HG03280 (cell line): ENCODE results near the gene TTC22.
A peak's percentile ranks its signal among the peaks of the same experiment; 100 is the strongest.

Source experiments
- ATAC-seq: cut with Tn5 transposase; IDR thresholded peaks from one replicate; pipeline ENCODE4 v1.9.1; 2021; ENCODE audit warnings: mild to moderate bottlenecking, moderate library complexity; ENCODE audit not compliant: unreplicated experiment

The TTC22 gene

DNA sequence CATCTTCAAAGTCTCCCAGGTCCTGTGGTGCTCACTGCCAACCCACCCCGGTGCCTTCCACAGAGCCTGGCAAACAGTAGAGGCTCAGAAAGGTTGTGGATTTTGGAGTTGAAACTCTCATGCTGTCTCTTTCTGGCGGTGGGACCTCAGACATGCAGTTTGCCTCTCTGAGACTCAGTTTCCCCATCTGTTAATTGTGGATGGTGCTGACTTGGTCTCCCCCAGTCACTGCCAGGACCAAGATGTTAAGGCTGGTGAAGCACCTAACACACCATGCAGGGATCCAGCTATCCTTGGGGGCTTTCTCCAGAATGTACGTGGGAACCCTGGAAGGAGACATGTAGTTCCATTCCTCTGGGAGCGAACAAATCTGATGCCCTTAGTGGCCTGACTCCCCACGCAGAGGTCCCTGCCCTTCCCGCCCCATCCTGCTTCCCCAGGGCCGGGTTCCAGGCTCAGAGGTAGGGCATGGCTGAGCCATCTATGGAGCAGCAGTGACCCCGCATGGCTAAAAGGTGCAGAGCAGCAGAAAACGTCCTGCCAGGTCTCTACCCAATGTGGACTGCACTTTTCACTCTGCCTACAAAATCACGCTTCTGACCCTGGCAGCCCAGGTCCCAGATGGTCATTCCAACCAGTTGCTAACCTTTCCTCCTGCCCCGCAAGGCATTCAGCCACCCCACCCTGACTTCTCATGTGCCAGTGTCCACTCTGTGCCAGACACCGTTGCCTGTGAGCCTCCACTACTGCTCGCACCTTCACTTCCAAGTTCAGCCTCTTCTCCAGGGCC is 9.2 kb upstream of the TTC22 start:
- peak; percentile 58 for ATAC-seq

DNA sequence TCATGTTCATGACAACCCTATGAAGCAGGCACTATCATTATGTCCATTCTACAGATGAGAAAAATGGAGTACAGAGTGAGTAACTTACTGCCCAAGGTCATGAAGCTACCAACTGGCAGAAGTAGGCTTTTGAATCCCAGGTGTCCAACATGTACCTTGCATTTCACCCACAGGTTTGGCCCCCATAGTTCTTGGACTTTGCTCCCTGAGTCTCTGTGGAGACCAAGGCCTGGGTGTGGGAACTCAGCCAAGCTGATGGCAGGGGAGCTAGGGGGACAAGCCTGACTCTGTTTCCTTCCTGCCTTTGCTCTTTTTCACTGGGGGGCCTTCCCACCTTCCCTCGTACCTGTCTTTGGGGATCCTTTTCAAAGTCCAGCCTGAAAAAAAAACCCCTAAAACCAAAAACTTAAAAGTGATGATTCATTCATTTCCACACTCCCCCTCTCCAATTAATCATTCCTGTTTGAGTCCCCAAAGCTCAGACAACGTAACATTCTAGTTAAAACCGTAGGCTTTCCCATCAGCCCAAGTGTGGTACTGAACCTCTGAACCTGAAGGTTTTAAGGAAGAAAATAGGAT is 8.5 kb upstream of the TTC22 start:
- no peak for ATAC-seq

DNA sequence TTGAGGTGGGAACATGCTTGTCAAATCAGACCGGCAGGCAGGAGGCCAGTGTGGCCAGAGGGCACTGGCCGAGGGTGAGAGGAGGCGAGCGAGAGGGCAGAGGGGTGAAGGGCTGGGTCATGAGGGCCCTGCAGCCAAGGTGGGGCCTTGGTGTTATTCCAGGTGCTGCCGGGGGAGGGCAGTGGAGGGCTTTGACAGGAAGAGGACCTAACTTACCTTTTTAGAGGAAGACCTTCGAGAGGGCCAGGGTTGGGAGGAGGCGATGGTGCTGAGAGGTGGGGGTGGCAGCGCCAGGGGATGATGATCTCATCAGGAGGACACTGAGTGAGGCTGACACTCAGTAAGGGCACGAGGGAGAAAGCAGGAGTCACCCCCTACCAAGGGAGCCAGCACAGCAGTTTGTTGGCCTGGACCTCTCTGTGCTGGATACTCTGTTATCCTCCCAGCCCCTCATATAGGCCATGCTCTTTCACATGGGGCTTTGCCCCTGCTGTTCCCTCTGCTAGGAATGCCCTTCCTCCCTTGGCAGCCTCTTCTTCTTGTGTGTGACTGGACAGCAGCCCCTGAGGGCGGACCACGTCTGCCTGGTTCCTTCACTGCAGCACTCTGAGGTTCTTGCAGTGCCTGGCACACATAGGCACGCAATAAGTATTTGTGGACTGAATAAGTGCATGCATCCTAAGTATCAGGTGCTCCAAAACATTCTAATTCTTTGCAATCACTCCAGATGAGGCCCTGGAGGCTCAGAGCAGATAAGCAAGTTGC is 7.5 kb upstream of the TTC22 start:
- no peak for ATAC-seq

DNA sequence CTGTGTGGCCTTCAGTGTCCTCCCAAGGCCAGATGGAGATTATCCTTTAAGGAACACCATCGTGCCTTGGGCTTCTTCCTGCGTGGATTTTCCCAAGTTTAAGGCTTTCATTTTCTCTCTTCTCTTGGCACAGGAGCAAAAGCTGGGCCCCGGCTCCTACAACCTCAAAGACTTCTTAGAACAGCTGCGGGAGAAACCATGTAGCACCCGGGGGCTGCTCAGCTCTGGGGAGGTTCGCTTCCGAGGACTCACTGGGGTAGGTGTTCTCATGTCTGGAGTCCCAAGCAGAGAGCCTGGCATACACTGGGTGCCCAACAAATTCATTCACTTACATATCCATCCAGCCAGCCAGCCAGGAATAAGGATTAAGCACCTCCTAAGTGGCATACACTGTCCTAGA is 6.6 kb upstream of the TTC22 start:
- ATAC-seq, result no peak

DNA sequence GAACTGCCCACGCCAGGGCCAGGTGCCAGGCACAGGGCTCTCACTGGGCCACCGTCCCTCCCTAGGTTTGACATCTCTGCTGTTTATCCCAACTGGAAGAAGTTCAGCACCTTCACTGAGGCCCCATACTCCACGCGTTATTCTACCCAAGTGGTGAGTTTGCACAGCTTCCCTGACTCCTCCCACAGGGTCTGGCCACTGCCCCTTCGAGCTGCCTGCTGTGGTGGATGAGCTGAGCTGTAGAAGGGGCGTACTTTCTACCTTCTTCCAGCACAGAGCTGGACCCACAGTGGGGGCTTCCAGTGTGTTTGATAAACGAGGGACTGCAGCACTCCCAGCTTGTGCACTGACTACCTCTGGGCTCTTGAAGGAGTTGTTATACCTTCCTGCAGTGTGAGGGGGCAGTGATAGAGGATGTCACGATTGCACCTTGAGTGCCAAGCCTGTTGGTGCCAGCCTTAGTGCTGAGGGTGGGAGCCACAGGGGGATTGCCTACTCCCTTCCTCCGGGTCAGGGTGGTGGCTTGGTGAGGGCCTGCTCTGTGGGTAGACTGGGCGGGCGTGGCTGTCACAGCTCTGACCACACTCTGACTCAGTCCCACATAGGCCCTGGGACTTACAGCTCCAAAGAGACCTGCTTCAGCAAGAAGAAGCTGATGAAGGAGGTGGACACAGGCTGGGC is 5.9 kb upstream of the TTC22 start:
- ATAC-seq, result no peak

DNA sequence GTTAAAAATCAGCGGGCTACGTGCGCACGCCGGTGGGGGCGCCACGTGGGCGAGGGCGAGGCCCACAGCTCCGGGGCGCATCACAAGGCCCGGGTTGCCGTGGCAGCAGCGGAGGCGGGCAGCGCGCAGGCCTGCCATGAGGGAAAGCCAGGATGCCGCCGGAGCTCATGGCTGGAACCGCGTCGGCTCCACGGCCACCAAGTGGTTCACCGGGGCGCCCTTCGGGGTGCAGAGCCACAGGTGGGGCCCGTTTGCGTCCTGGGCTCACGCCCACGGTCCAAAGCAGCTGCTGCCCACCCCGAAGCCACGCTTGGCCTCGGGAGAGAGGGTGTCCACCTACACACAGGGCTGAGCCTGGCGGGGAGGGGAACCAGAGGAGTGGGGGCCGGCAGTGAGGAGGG is 4.9 kb upstream of the TTC22 start:
- ATAC-seq, result no peak

DNA sequence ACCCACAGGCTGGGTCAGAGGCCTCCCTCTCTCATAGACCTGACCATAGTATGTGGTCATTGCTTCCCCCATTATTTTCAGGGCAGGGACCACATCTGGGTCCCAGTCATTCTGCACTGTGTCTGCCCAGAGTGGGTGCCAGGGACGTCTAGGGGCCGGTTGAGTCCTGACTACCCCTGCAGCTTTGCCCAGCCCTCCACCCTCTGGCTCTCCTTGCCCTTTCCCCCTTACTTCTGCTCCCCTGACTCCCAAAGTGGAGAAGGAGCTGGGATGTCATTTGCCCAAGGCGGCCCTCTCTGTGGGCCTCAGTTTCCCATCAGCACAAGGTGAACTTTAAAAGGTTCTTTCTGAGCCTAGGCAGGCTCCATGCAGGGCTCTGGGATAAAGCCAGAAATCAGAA is 4.3 kb upstream of the TTC22 start:
- no peak for ATAC-seq

DNA sequence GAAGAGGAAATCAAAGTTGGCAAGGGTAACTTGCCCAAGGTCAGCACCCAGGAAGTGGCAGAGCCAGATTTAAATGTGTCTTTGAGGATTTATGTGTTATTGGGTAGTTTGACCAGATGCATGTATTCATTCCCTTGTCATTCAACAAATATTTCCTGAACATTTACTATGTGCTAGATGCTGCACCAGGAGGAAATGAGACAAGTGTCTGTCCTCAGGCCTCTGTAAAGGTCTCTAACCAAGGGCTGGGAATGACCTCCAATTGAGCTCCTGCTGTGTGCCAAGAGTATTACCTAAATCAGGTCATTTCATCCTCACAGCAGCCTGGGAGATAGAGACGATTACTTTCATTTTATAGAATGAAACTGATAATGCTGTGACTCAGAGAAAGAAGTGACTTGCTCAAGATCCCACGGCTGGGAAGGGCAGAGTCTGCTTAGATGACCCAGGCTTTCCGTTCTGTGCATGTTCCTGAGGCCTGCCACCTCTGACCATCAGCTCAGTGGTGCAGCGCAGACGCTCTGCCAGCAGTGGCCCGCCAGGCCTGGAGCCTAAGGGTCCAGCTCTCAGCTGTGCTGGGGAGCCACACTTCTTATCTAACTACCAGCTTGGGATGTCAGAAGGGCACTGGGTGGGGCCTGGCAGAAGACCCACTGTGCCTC is 3.5 kb upstream of the TTC22 start:
- no peak for ATAC-seq

DNA sequence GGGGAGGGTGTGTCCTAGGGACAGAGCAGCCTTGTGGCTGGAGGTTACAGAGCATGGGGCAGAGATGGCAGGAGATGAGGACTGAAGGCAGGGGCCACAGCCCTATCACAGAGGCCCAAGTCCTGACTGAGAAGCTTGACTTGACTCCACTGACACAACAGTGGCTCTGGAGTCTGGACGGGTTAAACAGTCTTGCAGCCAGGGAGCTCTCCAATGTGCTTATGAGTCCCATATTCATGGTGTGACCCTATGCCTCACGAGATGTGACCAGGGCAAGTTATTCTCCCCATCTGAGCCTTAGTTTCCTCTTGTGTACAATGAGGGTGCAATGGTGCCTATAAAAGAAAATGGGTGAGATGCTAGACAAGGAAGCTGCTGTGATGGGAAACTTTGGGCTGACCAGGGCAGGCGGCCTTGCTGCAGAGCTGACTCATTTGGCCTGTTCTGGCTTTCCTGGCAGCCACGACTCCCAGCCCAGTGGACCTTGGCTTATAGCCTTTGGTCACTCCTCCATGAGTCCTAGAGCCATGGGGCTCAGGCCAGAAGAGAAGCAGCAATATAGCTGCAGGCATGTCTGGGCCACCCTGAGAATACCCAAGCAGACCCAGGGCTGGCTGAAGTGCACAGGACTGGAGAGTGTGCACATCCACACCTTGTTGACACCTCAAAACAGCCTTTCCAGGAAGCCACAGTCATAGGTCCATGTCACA is 2.8 kb upstream of the TTC22 start:
- ATAC-seq, result no peak

DNA sequence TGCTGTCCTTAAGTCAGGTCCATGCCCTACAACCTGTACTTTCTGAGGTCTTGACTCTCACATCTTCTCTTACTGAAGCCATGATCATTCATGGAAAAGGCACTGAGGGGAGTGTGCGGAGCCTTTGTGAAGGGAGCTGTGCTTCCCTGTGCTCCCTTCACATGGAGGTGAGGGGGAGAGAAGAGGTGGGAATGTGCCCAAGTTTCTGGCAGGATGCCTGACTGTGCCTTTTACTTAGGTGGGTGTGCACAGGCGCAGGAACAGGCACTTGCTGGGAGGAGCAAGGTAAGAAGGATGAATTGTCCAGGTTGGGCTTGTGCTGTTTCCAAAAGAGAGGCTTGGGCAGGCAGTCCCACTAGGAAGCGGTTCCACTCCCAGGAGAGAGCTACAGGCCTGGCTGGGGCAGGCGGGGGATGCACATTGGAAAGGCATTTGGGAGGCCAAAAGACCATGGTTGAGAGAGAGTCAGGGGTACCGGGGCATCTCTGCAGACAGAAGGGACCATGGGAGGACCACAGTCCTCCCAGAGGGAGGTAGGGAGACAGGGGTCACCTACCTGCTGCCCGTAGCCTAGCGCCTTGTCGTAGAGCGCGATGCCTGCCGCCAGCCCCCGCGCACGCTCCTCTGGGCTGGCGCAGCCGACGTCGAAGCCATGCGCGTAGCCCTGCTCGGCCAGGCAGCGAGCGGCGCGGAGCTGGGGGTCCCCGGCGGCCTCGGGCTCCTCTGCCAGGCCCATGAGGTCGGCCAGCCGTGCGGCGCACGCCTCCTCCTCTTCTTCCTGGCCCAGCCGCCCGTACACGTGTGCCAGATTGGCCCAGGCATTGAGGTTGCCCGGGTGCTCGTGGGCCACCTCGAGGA is 853 bp downstream of the TTC22 start:
- ATAC-seq, result no peak

DNA sequence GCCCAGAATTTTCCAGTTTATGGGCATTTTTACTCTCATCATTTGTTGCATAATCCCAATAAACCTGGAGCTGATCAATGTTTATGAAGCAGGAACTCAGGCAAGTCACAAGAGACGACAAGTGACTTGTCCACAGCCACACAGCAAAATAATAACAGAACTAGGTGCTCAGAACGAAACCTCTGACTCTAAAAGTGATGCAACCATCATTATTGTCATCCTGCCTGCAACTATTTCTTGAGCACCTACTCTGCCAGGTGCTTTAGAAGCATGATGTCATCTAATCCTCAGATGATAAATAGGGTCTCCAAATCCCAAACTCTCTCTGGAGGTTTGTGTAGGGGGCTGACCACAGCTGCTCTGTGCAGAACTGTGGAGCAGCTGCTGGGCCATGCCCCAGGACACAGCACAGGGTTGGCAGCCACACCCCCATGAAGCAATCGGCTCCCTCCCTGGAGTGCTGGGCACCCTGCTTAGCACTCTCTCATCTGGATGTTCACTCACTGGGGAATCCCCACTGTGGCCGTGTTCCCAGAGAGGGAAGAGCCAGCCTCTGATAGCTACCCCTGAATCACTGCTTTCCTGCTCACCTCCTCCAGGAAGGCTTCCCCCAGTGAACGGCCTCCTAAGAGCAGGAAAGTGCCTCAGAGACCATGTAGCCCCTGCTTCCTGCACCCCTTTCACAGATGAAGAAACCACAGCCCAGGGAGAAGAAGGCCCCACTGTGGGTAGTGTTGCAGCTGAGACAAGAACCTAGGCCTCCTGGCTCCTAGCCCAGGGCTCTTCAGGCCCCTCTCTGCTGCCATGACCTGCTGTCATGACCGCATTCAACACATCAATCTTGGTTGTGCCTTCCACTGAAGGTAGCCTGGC is 2.1 kb downstream of the TTC22 start:
- no peak for ATAC-seq

DNA sequence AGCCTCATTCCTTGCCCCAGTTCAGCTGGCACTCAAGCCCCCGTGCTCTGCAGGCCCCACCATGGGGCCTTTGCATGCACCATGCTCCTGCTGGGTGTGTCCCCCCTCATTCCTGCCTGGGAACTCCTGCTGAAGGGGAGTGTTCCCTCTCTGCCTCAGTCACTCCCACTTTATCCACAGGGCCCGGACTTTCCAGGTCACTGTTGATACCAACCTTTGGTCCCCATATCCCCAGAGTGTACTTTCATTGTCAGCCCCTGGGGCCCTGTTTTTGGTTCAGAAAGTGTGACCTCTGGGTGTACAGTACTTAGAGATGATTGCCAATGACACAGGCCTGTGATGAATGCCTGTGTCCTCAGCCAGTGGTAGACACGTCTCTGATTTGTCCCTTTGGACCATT is 2.9 kb downstream of the TTC22 start:
- ATAC-seq, result no peak

DNA sequence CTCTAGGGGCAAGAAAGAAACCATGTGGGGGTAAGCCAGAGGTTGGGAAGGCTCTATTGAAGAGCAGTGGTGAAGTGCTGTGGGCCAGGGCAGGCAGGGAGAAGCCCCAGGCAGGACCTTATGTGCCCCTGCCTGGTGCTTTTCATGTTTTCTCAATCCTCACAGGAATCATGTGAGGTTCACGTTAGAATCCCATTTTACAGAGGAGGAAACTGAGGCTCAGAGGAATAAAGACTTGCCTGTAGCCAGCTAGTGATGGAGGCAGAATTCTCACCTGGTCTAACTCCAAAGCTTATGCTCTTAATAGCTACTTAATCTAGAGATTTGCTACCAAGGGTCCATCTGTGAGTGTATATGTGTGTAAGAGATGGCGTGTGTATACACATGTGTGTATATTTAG is 4.2 kb downstream of the TTC22 start:
- ATAC-seq, result no peak

DNA sequence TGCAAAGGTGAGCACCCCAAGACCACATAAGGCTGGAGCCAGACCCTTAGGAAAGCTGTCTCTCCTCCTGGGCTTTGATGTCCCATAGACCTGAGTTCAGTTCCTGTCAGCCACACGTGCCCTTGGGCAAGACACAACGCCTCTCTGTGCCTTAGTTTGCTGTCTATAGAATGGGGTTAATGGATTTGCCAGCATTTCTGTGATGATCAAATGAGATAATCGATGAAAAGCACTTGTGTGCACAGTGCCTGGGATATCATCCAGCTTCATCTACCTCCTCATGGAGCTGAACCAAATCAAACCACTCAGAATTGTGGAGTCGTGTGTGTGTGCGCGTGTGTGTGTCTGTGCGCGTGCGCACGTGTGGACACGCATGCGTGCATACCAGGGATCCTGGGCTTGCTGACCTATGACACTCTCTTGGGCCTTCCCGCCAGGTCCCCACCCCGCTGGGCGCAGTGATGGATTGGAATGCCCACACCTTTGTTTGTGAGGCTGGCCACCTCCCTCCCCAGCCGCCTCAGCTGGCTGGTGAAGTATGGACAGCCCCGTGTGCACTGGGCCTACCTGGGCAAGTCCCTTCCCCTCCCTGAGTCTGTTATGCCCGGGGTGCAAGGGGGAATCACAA is 5.2 kb downstream of the TTC22 start:
- ATAC-seq, result no peak

DNA sequence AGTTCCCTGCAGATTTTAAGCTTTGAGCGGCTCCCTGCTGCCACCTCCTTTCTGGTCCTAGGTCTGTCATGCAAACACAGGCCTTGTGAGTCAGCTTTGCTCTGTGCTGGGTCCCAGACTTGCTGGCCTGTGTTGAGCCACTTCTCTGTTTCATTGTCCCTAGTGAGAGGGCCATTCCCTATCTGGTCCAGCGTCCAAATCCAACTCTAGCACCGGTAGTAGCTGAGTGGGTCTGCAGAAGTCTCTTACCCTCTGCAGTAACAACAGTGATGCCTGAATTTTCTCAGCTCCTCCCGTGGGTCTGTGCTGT is 5.8 kb downstream of the TTC22 start:
- no peak for ATAC-seq

DNA sequence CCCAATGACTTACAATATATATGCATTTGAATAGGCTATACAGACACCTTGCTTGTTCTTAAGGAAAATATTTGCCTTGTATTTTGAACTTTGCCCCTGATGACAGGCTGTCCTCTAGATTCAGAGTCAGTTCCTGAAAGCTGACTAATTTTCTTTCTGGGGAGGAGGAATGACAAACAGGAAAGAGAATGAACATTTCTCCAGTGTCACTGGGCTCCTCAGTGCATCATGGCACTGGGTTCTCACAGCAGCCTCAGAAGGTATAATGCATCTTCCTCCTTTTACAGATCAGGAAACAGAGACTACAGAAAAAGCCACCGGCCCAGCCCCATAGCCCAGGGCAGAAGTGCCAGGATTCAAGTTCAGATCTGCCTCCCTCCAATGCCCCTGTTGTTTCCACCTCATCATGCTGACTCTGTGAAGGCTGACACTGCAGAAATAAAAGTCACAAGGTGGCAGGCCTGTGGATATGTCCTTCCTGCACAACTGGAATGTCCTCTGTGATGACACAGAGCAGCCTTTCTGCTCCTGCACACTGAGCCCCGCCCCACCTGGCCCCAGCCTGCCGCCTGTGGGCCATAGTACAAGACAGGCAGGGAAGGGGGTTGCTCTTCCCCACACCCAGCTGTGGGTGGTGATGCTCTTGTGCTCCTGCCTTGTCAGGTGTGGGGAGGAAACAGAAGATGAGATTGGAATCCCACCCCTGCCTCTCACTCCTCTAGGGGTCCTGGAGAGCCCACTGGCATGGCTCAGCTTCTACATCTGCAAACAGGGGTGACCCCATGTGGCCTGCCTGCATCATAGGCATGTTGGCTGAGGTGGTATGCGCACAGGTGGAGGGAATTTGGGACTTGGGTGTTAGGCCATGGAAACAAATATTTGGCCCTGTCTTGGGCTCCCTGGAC is 6.4 kb downstream of the TTC22 start:
- ATAC-seq, result no peak

DNA sequence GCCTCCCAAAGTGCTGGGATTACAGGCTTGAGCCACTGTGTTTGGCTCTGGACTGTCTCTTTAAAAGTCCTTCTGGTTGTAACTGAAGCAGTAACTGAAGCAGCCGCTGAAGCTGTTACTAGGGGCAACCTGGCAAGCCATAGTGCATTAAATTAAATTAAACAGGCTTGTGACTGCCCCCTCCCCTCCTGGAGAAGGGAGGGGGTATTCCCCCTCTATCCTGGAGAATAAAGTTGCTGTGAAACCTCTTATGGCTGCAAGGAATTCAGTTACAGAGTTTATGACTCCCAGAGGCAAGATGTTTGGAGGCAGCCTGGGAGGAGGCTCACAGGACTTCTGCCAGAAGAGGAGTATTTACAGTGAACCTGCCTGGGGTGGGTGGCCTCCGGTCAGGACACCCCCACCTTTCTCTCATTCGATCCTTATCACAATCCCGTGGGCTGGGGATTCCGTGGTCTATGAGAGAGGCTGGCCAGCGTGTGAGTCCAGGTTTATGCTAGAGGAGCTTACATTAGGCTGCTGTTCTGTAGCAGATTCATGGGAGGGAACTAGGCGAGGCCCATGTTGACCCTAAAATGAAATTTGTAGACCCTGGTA is 8.3 kb downstream of the TTC22 start:
- no peak for ATAC-seq
